ENCODE results near the gene ATAD3A.

DNA sequence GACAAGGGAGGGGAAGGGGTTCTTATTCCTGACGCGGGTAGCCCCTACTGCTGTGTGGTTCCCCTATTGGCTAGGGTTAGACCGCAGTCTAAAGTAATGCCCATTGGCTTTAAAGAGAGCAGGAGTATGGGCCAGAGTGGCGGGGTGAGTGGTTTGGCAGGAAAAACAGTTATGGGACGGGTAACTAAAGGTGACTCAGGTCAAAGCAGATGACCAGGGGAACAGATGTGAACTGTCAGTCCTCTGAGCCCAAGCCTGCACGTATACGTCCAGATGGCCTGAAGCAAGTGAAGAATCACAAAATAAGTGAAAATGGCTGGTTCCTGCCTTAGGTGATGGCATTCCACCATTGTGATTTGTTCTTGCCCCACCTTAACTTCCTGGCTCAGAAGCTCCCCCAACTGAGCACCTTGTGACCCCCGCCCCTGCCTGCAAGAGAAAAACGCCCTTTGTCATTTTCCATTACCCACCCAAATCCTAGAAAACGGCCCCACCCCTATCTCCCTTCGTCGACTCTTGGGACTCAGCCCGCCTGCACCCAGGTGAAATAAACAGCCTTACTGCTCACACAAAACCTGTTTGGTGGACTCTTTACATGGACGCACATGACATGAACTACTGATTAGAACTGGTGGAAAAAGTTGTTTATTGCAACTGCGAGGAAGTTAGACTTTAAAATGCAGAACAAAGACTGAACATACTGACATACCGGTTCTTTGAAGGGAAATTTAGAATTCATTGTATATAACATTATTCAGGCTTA, 41.2 kb upstream of the ATAD3A start:
- TF ChIP-seq NCOR1 (IDR thresholded peaks at IDR 0.05) (no peak), RFX1 (IDR thresholded peaks at IDR 0.05) (no peak), PHF20 (IDR thresholded peaks at IDR 0.05; ENCODE audit: partially characterized antibody) (no peak)
- TF ChIP-seq, protein P1, sequence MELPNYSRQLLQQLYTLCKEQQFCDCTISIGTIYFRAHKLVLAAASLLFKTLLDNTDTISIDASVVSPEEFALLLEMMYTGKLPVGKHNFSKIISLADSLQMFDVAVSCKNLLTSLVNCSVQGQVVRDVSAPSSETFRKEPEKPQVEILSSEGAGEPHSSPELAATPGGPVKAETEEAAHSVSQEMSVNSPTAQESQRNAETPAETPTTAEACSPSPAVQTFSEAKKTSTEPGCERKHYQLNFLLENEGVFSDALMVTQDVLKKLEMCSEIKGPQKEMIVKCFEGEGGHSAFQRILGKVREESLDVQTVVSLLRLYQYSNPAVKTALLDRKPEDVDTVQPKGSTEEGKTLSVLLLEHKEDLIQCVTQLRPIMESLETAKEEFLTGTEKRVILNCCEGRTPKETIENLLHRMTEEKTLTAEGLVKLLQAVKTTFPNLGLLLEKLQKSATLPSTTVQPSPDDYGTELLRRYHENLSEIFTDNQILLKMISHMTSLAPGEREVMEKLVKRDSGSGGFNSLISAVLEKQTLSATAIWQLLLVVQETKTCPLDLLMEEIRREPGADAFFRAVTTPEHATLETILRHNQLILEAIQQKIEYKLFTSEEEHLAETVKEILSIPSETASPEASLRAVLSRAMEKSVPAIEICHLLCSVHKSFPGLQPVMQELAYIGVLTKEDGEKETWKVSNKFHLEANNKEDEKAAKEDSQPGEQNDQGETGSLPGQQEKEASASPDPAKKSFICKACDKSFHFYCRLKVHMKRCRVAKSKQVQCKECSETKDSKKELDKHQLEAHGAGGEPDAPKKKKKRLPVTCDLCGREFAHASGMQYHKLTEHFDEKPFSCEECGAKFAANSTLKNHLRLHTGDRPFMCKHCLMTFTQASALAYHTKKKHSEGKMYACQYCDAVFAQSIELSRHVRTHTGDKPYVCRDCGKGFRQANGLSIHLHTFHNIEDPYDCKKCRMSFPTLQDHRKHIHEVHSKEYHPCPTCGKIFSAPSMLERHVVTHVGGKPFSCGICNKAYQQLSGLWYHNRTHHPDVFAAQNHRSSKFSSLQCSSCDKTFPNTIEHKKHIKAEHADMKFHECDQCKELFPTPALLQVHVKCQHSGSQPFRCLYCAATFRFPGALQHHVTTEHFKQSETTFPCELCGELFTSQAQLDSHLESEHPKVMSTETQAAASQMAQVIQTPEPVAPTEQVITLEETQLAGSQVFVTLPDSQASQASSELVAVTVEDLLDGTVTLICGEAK (IDR thresholded peaks at IDR 0.05) = no peak
- TF ChIP-seq, protein P1 (CRISPR knock-in tag; IDR thresholded peaks at IDR 0.05) = no peak
- TF ChIP-seq, protein P2, sequence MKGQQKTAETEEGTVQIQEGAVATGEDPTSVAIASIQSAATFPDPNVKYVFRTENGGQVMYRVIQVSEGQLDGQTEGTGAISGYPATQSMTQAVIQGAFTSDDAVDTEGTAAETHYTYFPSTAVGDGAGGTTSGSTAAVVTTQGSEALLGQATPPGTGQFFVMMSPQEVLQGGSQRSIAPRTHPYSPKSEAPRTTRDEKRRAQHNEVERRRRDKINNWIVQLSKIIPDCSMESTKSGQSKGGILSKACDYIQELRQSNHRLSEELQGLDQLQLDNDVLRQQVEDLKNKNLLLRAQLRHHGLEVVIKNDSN (CRISPR knock-in tag; IDR thresholded peaks at IDR 0.05) = no peak

Data from K562 (cell line).